ENCODE data around the gene FGFR2. TPM values are rescaled to one million over a fixed set of nuclear protein-coding genes. Genes with fewer than 3 reads are reported as not detected.

Gene FGFR2
- total RNA-seq, 2 experiments from 2014 or later: not detected

GRCh38 chr10:121442086-121442935 lies 155.9 kb downstream of the FGFR2 start:
- intact Hi-C loops (cut with micrococcal nuclease; ENCODE audit: unreplicated experiment): no loop called here
- CTCF ChIA-PET (ENCODE audit: unreplicated experiment): no interaction called here
- Histone ChIP-seq H4K20me1 (ENCODE audit: insufficient read depth, low read length) (no peaks in the 10 kb centered on the region), H3K36me3 (ENCODE audit: insufficient read depth, low read length) (no peaks in the 10 kb centered on the region), H3K9me2 (ENCODE audit: insufficient read depth, low read length) (no peaks in the 10 kb centered on the region), H3K4me2 (ENCODE audit: low read length) (no peak overlapping the region), H3K4me3 (ENCODE audit: low read depth, low read length, poor library complexity, severe bottlenecking) (no peak overlapping the region), H3K9me3 (ENCODE audit: low read length) (no peaks in the 10 kb centered on the region), H3K27ac (ENCODE audit: low read depth, low read length, poor library complexity, severe bottlenecking) (no peak overlapping the region), H2AFZ (ENCODE audit: low read length) (no peak overlapping the region), H3K4me1 (ENCODE audit: insufficient read depth, low read length, poor library complexity, severe bottlenecking) (no peaks in the 10 kb centered on the region), H3K79me2 (ENCODE audit: insufficient read depth, low read depth, low read length) (no peaks in the 10 kb centered on the region)
- no peak for DNase-seq (ENCODE audit: low spot score)
- POLR2A ChIA-PET: no interaction called here
- no peak for TF ChIP-seq EZH2phosphoT487 (IDR thresholded peaks at IDR 0.05; ENCODE audit: borderline replicate concordance, low read depth, low read length)
- BruUV-seq (replicated peaks): no TSS peak

GRCh38 chr10:121440461-121440860 lies 157.8 kb downstream of the FGFR2 start:
- Histone ChIP-seq H3K36me3 (ENCODE audit: insufficient read depth, low read length) (no peaks in the 10 kb centered on the region), H3K4me1 (ENCODE audit: insufficient read depth, low read length, poor library complexity, severe bottlenecking) (no peaks in the 10 kb centered on the region), H3K9me3 (ENCODE audit: low read length) (no peaks in the 10 kb centered on the region), H3K4me2 (ENCODE audit: low read length) (no peak overlapping the region), H4K20me1 (ENCODE audit: insufficient read depth, low read length) (no peaks in the 10 kb centered on the region), H2AFZ (ENCODE audit: low read length) (no peak overlapping the region), H3K4me3 (ENCODE audit: low read depth, low read length, poor library complexity, severe bottlenecking) (no peak overlapping the region), H3K27ac (ENCODE audit: low read depth, low read length, poor library complexity, severe bottlenecking) (no peak overlapping the region), H3K79me2 (ENCODE audit: insufficient read depth, low read depth, low read length) (no peaks in the 10 kb centered on the region), H3K9me2 (ENCODE audit: insufficient read depth, low read length) (no peaks in the 10 kb centered on the region)
- BruUV-seq (replicated peaks): no TSS peak
- TF ChIP-seq CTCF (conservative IDR thresholded peaks at IDR 0.05; ENCODE audit: low read length) (no peak), EZH2phosphoT487 (IDR thresholded peaks at IDR 0.05; ENCODE audit: borderline replicate concordance, low read depth, low read length) (no peak)
- intact Hi-C loops (cut with micrococcal nuclease; ENCODE audit: unreplicated experiment): no loop called here
- DNase-seq (ENCODE audit: low spot score): no peak
- CTCF ChIA-PET (ENCODE audit: unreplicated experiment): no interaction called here
- POLR2A ChIA-PET: no interaction called here

- BruUV-seq (replicated peaks): no TSS peak
- H3K9me3 ChIP-seq (ENCODE audit: low read length): no peaks in the 10 kb centered on the region
- no peaks in the 10 kb centered on the region for H3K9me2 ChIP-seq (ENCODE audit: insufficient read depth, low read length)
- no peak overlapping the region for H3K4me2 ChIP-seq (ENCODE audit: low read length)
- no peaks in the 10 kb centered on the region for H3K36me3 ChIP-seq (ENCODE audit: insufficient read depth, low read length)
- intact Hi-C loops (cut with micrococcal nuclease; ENCODE audit: unreplicated experiment): no loop called here
- no peak overlapping the region for H2AFZ ChIP-seq (ENCODE audit: low read length)
- no peak for TF ChIP-seq CTCF (conservative IDR thresholded peaks at IDR 0.05; ENCODE audit: low read length)
- no peak for TF ChIP-seq EZH2phosphoT487 (IDR thresholded peaks at IDR 0.05; ENCODE audit: borderline replicate concordance, low read depth, low read length)
- no peak for DNase-seq (ENCODE audit: low spot score)
- no peaks in the 10 kb centered on the region for H4K20me1 ChIP-seq (ENCODE audit: insufficient read depth, low read length)
- H3K79me2 ChIP-seq (ENCODE audit: insufficient read depth, low read depth, low read length): no peaks in the 10 kb centered on the region
- H3K4me3 ChIP-seq (ENCODE audit: low read depth, low read length, poor library complexity, severe bottlenecking): no peak overlapping the region
- ChIA-PET CTCF (ENCODE audit: unreplicated experiment) (no interaction called here), POLR2A (no interaction called here)
- no peak overlapping the region for H3K27ac ChIP-seq (ENCODE audit: low read depth, low read length, poor library complexity, severe bottlenecking)
- no peaks in the 10 kb centered on the region for H3K4me1 ChIP-seq (ENCODE audit: insufficient read depth, low read length, poor library complexity, severe bottlenecking)
Observed at GRCh38 chr10:121438333-121438732, 159.9 kb downstream of the FGFR2 start.

Measured in OCI-LY7 (cell line).